ENCODE data around the gene ZBTB48. TPM values are rescaled to one million over a fixed set of nuclear protein-coding genes. Genes with fewer than 3 reads are reported as not detected.

The ZBTB48 gene
- total RNA-seq, 1 donor from 2014 or later = 53.2 TPM

DNA sequence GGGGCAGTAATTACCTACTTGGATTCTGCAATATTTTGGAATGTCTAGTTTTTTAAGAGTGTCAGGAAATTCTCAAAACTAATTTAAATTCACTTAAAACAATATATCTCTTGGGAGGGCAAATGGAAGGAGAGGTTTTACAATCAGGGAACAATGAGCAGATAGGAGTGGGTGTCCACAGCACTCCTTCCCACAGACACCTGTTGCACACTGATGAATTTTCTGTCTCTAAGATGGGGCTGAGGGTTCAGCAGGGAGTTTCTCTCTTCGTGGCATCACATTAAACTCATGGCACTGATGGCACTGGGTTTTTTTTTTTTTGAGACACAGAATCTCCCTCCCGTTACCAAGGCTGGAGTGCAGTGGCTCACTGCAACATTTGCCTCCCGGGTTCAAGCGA is 39.3 kb downstream of the ZBTB48 start:
- ATAC-seq (ENCODE audit: low read depth) = no peak
- POLR2A ChIA-PET = no interaction called here
- no peak for DNase-seq
- Mint-ChIP-seq H3K27ac (no peak overlapping the region), H3K9me3 (no peaks in the 10 kb centered on the region), H3K27me3 (no peaks in the 10 kb centered on the region), H3K4me3 (no peak overlapping the region), H3K4me1 (peaks cover 9% of the 10 kb centered on the region), H3K36me3 (ENCODE audit: low read depth) (peaks cover 18% of the 10 kb centered on the region)
- CTCF ChIA-PET = no interaction called here
- intact Hi-C loops (cut with micrococcal nuclease) = loop anchor here (10.0 kb wide), 1 partner anchor 1166 kb away; the partner anchor contains the start of gene PER3
- TF ChIP-seq, protein P1, sequence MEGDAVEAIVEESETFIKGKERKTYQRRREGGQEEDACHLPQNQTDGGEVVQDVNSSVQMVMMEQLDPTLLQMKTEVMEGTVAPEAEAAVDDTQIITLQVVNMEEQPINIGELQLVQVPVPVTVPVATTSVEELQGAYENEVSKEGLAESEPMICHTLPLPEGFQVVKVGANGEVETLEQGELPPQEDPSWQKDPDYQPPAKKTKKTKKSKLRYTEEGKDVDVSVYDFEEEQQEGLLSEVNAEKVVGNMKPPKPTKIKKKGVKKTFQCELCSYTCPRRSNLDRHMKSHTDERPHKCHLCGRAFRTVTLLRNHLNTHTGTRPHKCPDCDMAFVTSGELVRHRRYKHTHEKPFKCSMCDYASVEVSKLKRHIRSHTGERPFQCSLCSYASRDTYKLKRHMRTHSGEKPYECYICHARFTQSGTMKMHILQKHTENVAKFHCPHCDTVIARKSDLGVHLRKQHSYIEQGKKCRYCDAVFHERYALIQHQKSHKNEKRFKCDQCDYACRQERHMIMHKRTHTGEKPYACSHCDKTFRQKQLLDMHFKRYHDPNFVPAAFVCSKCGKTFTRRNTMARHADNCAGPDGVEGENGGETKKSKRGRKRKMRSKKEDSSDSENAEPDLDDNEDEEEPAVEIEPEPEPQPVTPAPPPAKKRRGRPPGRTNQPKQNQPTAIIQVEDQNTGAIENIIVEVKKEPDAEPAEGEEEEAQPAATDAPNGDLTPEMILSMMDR (IDR thresholded peaks at IDR 0.05) = no peak

DNA sequence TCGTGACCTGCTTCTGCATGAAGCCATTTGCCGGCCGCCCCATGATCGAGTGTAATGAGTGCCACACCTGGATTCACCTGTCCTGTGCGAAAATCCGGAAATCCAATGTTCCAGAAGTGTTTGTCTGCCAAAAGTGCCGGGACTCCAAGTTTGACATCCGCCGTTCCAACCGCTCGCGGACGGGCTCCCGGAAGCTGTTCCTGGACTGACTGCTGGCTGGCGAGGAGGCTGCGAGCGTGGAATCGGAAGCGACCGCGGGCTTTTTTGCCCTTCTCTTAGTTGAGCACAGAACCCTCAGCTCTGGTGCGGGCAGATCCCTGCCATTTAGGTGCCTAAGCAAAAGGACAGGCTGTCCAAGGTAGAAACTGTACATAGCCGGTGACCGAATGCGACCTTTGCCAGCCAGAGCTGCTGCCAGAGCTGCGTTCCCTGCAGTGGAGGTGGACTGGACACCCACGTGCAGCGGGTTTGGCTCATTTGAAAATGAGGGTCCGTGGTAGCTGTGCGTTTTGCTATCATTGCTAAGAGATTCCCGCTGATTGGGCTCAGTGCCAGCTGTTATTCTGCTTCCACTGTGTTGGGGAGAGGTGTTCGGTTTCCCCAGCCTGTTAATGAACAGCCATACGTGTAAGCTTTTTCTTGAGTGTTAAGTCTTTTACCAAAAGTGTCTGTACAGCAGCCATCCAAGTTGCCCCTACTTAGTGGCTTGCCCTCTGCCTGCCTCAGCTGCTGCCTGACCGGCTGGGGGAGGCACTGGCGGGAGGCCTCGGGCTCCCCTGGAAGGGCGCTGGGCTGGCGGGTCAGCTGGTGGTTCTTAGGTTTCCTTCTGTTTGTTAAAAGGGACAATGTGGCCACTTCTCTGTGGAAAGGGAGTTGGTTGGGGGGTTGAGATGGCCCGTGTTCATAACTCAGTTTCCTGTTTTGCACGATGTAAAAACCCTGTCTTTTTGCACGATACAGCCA is 41.9 kb downstream of the ZBTB48 start:
- intact Hi-C loops (cut with micrococcal nuclease) = no loop called here
- H3K4me3 Mint-ChIP-seq = no peak overlapping the region
- no peak overlapping the region for H3K27ac Mint-ChIP-seq

DNA sequence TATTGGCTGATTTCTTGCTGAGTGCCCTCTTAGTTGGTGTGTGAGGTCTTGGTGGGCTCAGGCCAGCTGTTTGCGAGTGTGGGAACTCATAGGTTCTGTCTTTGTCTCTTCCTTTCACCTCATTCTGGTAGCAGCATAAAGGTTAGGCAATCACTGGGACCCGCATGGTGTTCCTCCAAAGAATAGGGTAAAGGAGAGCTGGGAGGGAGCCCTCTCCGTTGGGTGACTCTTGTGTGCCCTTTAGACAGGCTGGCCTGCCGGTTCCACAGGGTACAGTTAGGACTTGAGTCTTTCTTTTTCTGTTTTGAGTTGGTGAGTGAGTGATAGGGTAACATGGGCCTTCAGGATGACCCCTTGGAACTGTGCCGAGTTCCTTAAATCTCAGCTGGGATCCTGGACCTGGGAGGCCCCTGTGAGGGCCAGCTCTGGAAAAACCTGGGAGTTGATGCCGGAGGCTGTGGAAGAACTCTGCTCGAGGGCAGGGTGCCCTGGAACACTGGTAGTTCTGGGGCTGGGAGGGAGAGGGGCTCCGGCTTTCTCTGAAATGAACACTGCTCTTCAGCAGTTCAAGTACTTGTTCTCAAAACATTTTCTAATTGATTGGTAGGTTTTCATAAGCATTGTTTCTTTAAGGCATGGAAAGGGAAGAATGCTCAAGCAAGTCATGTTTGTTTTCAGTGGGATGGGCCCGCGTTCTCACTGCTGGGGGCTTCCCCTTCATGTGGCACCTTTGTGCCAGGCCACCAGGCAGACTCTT is 42.8 kb downstream of the ZBTB48 start:
- no peak for DNase-seq
- POLR2A ChIA-PET = interaction anchor here (0.7 to 1.4 kb wide), 2 partner anchors 16 to 19 kb away, joined by 3 read pairs; no protein-coding TSS in a partner anchor
- Mint-ChIP-seq H3K9me3 (no peaks in the 10 kb centered on the region), H3K36me3 (ENCODE audit: low read depth) (peaks cover 20% of the 10 kb centered on the region), H3K27ac (no peak overlapping the region), H3K4me1 (peaks cover 27% of the 10 kb centered on the region), H3K4me3 (no peak overlapping the region), H3K27me3 (no peaks in the 10 kb centered on the region)
- TF ChIP-seq, protein P1 (IDR thresholded peaks at IDR 0.05) = no peak
- CTCF ChIA-PET = interaction anchor here (1.2 kb wide), 1 partner anchor 68 kb away, joined by 3 read pairs; the partner anchor contains the start of gene NOL9
- ATAC-seq (ENCODE audit: low read depth) = no peak
- intact Hi-C loops (cut with micrococcal nuclease) = no loop called here

More for the DNA sequence above, 41.9 kb downstream of the ZBTB48 start:
- Mint-ChIP-seq H3K9me3 (no peaks in the 10 kb centered on the region), H3K4me1 (peaks cover 18% of the 10 kb centered on the region), H3K27me3 (no peaks in the 10 kb centered on the region), H3K36me3 (ENCODE audit: low read depth) (peaks cover 18% of the 10 kb centered on the region)
- POLR2A ChIA-PET = interaction anchor here (1.4 kb wide), 1 partner anchor 18 kb away, joined by 3 read pairs; no protein-coding TSS in a partner anchor
- CTCF ChIA-PET = interaction anchor here (1.2 kb wide), 1 partner anchor 67 kb away, joined by 3 read pairs; the partner anchor contains the start of gene NOL9
- no peak for ATAC-seq (ENCODE audit: low read depth)
- TF ChIP-seq, protein P1 (IDR thresholded peaks at IDR 0.05) = no peak
- no peak for DNase-seq

DNA sequence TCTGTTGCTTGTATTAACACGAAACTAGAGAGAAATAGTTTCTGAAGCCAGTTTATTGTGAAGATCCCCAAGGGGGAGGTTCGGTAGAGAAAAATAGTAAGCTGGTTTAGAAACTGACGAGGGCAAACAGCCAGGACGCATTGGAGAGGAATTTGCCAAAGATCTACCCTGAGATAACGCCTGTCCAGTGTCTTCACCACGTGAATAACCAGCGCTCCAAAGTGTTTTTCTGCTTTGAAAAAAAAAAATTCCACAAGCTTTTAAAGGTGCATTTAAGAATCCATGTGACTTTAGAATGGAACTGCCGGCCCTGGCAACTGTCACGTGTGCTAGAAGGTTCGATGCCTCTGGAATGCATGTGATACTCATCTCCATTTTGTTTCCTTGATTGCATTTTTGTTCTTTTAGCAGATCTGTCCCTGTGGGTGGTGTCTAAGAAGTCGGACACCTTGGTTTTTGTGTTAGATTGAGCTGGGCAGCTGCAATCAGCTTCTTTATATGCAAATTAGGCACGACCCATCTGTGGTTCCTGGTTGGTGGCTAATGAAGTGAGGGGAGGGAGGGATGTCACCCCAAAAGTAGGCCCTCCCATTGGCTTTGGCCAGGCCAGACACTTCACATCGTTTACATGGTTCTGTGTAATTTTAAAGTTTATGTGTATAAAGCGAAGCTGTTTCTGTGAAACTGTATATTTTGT is 43.6 kb downstream of the ZBTB48 start:
- no peak for ATAC-seq (ENCODE audit: low read depth)
- POLR2A ChIA-PET = interaction anchor here (0.7 to 2.0 kb wide), 6 partner anchors 10 to 43 kb away, joined by 3 to 11 read pairs (median 4); partner anchors contain the start of genes KLHL21, PHF13 and ZBTB48
- H3K4me3 Mint-ChIP-seq = no peak overlapping the region
- CTCF ChIA-PET = interaction anchor here (0.9 to 1.2 kb wide), 3 partner anchors 69 to 70 kb away, joined by 3 to 4 read pairs (median 3); partner anchors contain the start of genes NOL9 and TAS1R1
- DNase-seq = no peak
- TF ChIP-seq, protein P1 (IDR thresholded peaks at IDR 0.05) = no peak
- H3K27me3 Mint-ChIP-seq = no peaks in the 10 kb centered on the region
- H3K27ac Mint-ChIP-seq = no peak overlapping the region
- H3K36me3 Mint-ChIP-seq (ENCODE audit: low read depth) = peaks cover 26% of the 10 kb centered on the region
- intact Hi-C loops (cut with micrococcal nuclease) = no loop called here
- peaks cover 32% of the 10 kb centered on the region for H3K4me1 Mint-ChIP-seq
- no peaks in the 10 kb centered on the region for H3K9me3 Mint-ChIP-seq
